CD4-positive, alpha-beta T cell (primary cell): ENCODE results near the gene ZNF385B. TPM values are rescaled to one million over a fixed set of nuclear protein-coding genes. Genes with fewer than 3 reads are reported as not detected.

ENCODE experiments used
- ATAC-seq: fragments of 200-7000 bp; cut with Tn5 transposase; one replicate; pipeline ENCODE4 v1.10.0; 2022; ENCODE audit warnings: mild to moderate bottlenecking; ENCODE audit not compliant: poor library complexity
- CTCF ChIA-PET: fragments of 350-600 bp; sonication (Branson Sonifier 250); formaldehyde crosslinking; loops from one replicate; lab custom pipeline; 2021; ENCODE audit warnings: antibody characterized with exemption, inconsistent platforms; lab: Charles Lee
- POLR2A ChIA-PET: fragments of 350-600 bp; sonication (Branson Sonifier 250); formaldehyde crosslinking; loops from one replicate; lab custom pipeline; 2021; ENCODE audit warnings: antibody characterized with exemption, inconsistent platforms; lab: Charles Lee
- DNase-seq, 14 experiments: peaks; one replicate each; pipeline ENCODE4 v3.0.0-alpha.2; 2013 to 2020; ENCODE audit warnings: mixed read lengths in 2 of 14
- H3K27ac ChIP-seq, 2 donors: one replicate each; pipeline versions ENCODE4 v1.5.1 to v1.7.0; 2013; ENCODE audit warnings: low read length in 2 of 2, low read depth in 1 of 2, mild to moderate bottlenecking in 1 of 2
- H3K27me3 ChIP-seq, 2 experiments: 1 replicate in 1 of 2; 2 replicates in 1 of 2; pipeline versions ENCODE4 v1.6.1 to v1.7.0; 2013; ENCODE audit warnings: low read length in 2 of 2, control low read depth in 1 of 2, mild to moderate bottlenecking in 1 of 2, moderate library complexity in 1 of 2; ENCODE audit not compliant: insufficient read depth in 2 of 2, control insufficient read depth in 1 of 2
- H3K36me3 ChIP-seq: one replicate; pipeline ENCODE4 v1.6.1; 2013; ENCODE audit warnings: low read length, control low read depth; ENCODE audit not compliant: insufficient read depth
- H3K4me1 ChIP-seq: one replicate; pipeline ENCODE4 v1.6.1; 2013; ENCODE audit warnings: low read length, control low read depth; ENCODE audit not compliant: insufficient read depth
- H3K4me3 ChIP-seq: one replicate; pipeline ENCODE4 v1.5.1; 2013; ENCODE audit warnings: mild to moderate bottlenecking, low read length, moderate library complexity
- H3K9me3 ChIP-seq, 2 experiments: 1 replicate in 1 of 2; 2 replicates in 1 of 2; pipeline versions ENCODE4 v1.6.1 to v1.7.0; 2013; ENCODE audit warnings: low read length in 2 of 2, mild to moderate bottlenecking in 2 of 2, control low read depth in 1 of 2, moderate library complexity in 1 of 2; ENCODE audit not compliant: control insufficient read depth in 1 of 2, insufficient read depth in 1 of 2
- H3K27ac Mint-ChIP-seq: one replicate; pipeline ENCODE4 v1.8.0; 2020; ENCODE audit warnings: mixed read lengths
- H3K27me3 Mint-ChIP-seq: one replicate; pipeline ENCODE4 v1.8.0; 2021; ENCODE audit warnings: mixed read lengths
- H3K36me3 Mint-ChIP-seq: one replicate; pipeline ENCODE4 v1.8.0; 2021; ENCODE audit warnings: low read depth, mixed read lengths
- H3K4me1 Mint-ChIP-seq: one replicate; pipeline ENCODE4 v1.8.0; 2021; ENCODE audit warnings: low read depth, mixed read lengths
- H3K4me3 Mint-ChIP-seq: one replicate; pipeline ENCODE4 v1.8.0; 2020; ENCODE audit warnings: mild to moderate bottlenecking, mixed read lengths
- H3K9me3 Mint-ChIP-seq: one replicate; pipeline ENCODE4 v1.8.0; 2020; ENCODE audit warnings: mixed read lengths
- intact Hi-C, 2 experiments: fragments of 100-400 bp; cut with DNase I in 1 of 2; cut with micrococcal nuclease in 1 of 2; formaldehyde crosslinking; loops; one replicate each; pipeline versions ENCODE4 v1.15.1 to v1.9.0; 2023 to 2025; cut with DNase I, micrococcal nuclease
- total RNA-seq, 174 experiments: library from RNA in 2 of 174; stranded (reverse) in 2 of 174; gene quantifications; one replicate each; pipeline ENCODE4 v1.2.3 and lab custom pipeline; 2021 to 2026
- TF ChIP-seq, protein P1 (sequence below): fragments of 200-600 bp; IDR thresholded peaks from one replicate; pipeline ENCODE4 v1.8.0; 2022; ENCODE audit warnings: antibody characterized with exemption, mild to moderate bottlenecking

Gene ZNF385B
- total RNA-seq, 2 experiments from 2014 or later, result not detected

DNA sequence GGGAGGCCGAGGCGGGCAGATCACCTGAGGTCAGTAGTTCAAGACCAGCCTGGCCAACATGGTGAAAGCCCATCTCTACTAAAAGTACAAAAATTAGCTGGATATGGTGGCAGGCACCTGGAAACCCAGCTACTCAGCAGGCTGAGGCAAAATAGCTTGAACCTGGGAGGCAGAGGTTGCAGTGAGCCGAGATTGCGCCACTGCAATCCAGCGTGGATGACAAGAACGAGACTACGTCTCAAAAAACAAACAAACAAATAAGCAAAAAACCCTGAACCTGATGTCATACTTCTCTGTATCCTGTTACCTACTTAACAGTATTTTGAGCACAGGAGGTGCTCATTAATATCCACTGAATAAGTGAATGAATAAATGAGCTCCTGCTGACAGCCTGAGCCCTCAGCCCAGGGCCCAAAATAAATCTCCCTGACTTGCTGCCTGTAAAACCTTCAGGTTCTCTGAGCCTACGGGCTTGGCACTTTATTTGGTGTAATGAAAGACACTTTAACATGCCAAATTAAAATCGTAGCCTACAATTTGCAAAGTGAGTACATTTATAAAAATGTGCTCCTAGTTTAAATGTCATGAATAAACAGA lies 215.1 kb downstream of the ZNF385B start:
- POLR2A ChIA-PET, result no interaction called here
- intact Hi-C loops, result no loop called here
- Mint-ChIP-seq H3K36me3 (no peaks in the 10 kb centered on the region), H3K4me3 (no peak overlapping the region), H3K27ac (no peak overlapping the region), H3K9me3 (no peaks in the 10 kb centered on the region), H3K4me1 (no peaks in the 10 kb centered on the region), H3K27me3 (peaks cover 7% of the 10 kb centered on the region)
- no peaks in the 10 kb centered on the region for H3K36me3 ChIP-seq
- TF ChIP-seq, protein P1, sequence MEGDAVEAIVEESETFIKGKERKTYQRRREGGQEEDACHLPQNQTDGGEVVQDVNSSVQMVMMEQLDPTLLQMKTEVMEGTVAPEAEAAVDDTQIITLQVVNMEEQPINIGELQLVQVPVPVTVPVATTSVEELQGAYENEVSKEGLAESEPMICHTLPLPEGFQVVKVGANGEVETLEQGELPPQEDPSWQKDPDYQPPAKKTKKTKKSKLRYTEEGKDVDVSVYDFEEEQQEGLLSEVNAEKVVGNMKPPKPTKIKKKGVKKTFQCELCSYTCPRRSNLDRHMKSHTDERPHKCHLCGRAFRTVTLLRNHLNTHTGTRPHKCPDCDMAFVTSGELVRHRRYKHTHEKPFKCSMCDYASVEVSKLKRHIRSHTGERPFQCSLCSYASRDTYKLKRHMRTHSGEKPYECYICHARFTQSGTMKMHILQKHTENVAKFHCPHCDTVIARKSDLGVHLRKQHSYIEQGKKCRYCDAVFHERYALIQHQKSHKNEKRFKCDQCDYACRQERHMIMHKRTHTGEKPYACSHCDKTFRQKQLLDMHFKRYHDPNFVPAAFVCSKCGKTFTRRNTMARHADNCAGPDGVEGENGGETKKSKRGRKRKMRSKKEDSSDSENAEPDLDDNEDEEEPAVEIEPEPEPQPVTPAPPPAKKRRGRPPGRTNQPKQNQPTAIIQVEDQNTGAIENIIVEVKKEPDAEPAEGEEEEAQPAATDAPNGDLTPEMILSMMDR, result no peak
- no peak for DNase-seq
- CTCF ChIA-PET, result no interaction called here
- ATAC-seq, result no peak
- no peak overlapping the region for H3K4me3 ChIP-seq
- no peaks in the 10 kb centered on the region for H3K9me3 ChIP-seq
- no peaks in the 10 kb centered on the region for H3K27me3 ChIP-seq
- no peak overlapping the region for H3K27ac ChIP-seq
- H3K4me1 ChIP-seq, result no peaks in the 10 kb centered on the region

DNA sequence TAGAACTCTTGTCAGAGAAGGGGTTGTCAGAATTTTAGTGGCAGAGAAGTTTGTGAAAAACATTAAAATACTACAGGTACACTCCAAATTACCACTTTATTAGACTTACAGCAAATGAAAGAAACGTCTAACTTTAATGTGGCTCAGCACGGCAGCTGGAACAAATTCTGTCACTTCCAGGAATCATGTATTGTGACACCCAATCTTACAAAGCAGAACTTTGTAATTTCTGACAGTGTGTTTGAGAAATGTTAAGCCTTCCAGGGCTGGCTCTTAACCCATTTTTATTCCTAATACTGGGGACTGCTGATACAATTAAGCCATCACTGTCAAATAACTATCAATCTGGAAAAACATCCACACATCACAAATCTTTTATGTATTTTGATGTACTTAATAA lies 216.4 kb downstream of the ZNF385B start:
- Mint-ChIP-seq H3K36me3 (no peaks in the 10 kb centered on the region), H3K27ac (no peak overlapping the region), H3K27me3 (peaks cover 7% of the 10 kb centered on the region), H3K4me1 (no peaks in the 10 kb centered on the region), H3K4me3 (no peak overlapping the region), H3K9me3 (no peaks in the 10 kb centered on the region)
- no peak overlapping the region for H3K27ac ChIP-seq
- no peaks in the 10 kb centered on the region for H3K9me3 ChIP-seq
- ChIA-PET CTCF (no interaction called here), POLR2A (no interaction called here)
- intact Hi-C loops, result no loop called here
- TF ChIP-seq, protein P1, result no peak
- H3K27me3 ChIP-seq, result no peaks in the 10 kb centered on the region
- H3K36me3 ChIP-seq, result no peaks in the 10 kb centered on the region
- ATAC-seq (no peak), DNase-seq (no peak)
- no peak overlapping the region for H3K4me3 ChIP-seq
- H3K4me1 ChIP-seq, result no peaks in the 10 kb centered on the region

DNA sequence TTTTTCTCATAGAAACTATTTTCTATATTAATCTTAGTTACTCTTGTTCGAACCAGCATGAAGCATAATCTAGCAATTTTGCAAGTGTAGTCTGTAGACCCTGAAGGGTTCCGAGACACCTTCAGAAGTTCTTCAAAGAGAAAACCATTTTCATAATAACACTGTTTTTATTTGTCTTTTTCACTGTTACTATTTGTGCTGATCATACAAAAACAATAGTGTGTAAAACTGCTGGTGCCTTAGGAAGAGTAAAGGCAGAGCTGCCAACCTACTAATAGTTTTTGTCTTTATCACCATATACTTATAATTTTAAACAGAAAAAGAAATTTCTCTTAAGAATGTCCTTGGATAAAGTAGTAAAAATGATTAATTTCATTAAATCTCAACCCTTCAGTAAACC lies 218.9 kb downstream of the ZNF385B start:
- Histone ChIP-seq H3K4me1 (no peaks in the 10 kb centered on the region), H3K4me3 (no peak overlapping the region), H3K9me3 (no peaks in the 10 kb centered on the region), H3K36me3 (no peaks in the 10 kb centered on the region), H3K27me3 (no peaks in the 10 kb centered on the region), H3K27ac (no peak overlapping the region)
- intact Hi-C loops, result no loop called here
- no peak for ATAC-seq
- H3K27me3 Mint-ChIP-seq, result no peaks in the 10 kb centered on the region
- H3K4me1 Mint-ChIP-seq, result no peaks in the 10 kb centered on the region
- CTCF ChIA-PET, result no interaction called here
- TF ChIP-seq, protein P1, result no peak
- no peak overlapping the region for H3K27ac Mint-ChIP-seq
- H3K9me3 Mint-ChIP-seq, result no peaks in the 10 kb centered on the region
- no peaks in the 10 kb centered on the region for H3K36me3 Mint-ChIP-seq
- POLR2A ChIA-PET, result no interaction called here
- no peak for DNase-seq
- no peak overlapping the region for H3K4me3 Mint-ChIP-seq
